ENCODE data around the gene ZNF467.

GRCh38 chr7:149821191-149822148, 48.1 kb upstream of the ZNF467 start:
- TF ChIP-seq POLR2AphosphoS5 (IDR thresholded peaks at IDR 0.05) (no peak), CTCF (IDR thresholded peaks at IDR 0.05) (no peak)
